ENCODE measurements around the gene ZNF214. TPM values are rescaled to one million over a fixed set of nuclear protein-coding genes. Genes with fewer than 3 reads are reported as not detected.
"Not testable (repeated sequence)": the region's sequence is repeated elsewhere in the genome, so short reads cannot be mapped to it uniquely, and the experiment has no call there.

Gene ZNF214
- total RNA-seq, 2 donors from 2014 or later = not detected

GRCh38 chr11:6962141-6962540 is 58.0 kb downstream of the ZNF214 start:
- Mint-ChIP-seq H3K27ac (no peak overlapping the region), H3K9me3 (no peaks in the 10 kb centered on the region), H3K4me3 (no peak overlapping the region), H3K4me1 (ENCODE audit: low read depth in 2 of 2) (no peaks in the 10 kb centered on the region), H3K36me3 (no peaks in the 10 kb centered on the region), H3K27me3 (peaks cover 0 to 2% of the 10 kb centered on the region in 2 donors)
- no peak for DNase-seq (ENCODE audit: low spot score)
- ATAC-seq = no peak

- H3K9me3 Mint-ChIP-seq; ATAC-seq; H3K4me1 Mint-ChIP-seq (ENCODE audit: low read depth in 2 of 2); DNase-seq (ENCODE audit: low spot score); H3K27me3 Mint-ChIP-seq; H3K36me3 Mint-ChIP-seq; H3K4me3 Mint-ChIP-seq; H3K27ac Mint-ChIP-seq: not testable (repeated sequence)
Measured at GRCh38 chr11:6954248-6954647, 65.9 kb downstream of the ZNF214 start.

Other genes starting within 250 kb of the ZNF214 start
- under 1 TPM in 1 of 2 donors, not detected in 1; 0.20 TPM for gene OR2AG2, start 248.4 kb downstream of the ZNF214 start, total RNA-seq
- not detected for gene OR2AG1, start 237.3 kb downstream of the ZNF214 start, total RNA-seq
- gene OR6A2, start 220.7 kb downstream of the ZNF214 start, total RNA-seq = under 1 TPM in 1 of 2 donors, not detected in 1; 0.20 TPM
- not detected for gene OR10A5, start 174.7 kb downstream of the ZNF214 start, total RNA-seq
- gene OR10A2, start 157.3 kb downstream of the ZNF214 start, total RNA-seq = not detected
- gene OR10A4, start 143.7 kb downstream of the ZNF214 start, total RNA-seq = not detected
- gene OR2D2, start 127.8 kb downstream of the ZNF214 start, total RNA-seq = not detected
- gene OR2D3, start 99.3 kb downstream of the ZNF214 start, total RNA-seq = not detected
- 1 to 10 TPM in 1 of 2 donors, under 1 TPM in 1; 0.24 to 1.5 TPM for gene ZNF215, start 93.9 kb downstream of the ZNF214 start, total RNA-seq
- not detected for gene NLRP14, start 133 bp upstream of the ZNF214 start, total RNA-seq
- not detected for gene RBMXL2, start 68.7 kb upstream of the ZNF214 start, total RNA-seq
- gene SYT9, start 231.6 kb upstream of the ZNF214 start, total RNA-seq = not detected

Data from natural killer cell treated with Interleukin-12 subunit alpha and Interleukin-12 subunit beta and Interleukin-15 and Interleukin-18, amount 100 ng/mL, for 72 hours (primary cell).